HG03442 (cell line): ENCODE results near the gene MACROD2.
A peak's percentile ranks its signal among the peaks of the same experiment; 100 is the strongest.

ENCODE experiments used
- ATAC-seq: cut with Tn5 transposase; IDR thresholded peaks from one replicate; pipeline ENCODE4 v1.9.1; 2021; ENCODE audit warnings: mild to moderate bottlenecking, moderate library complexity; ENCODE audit not compliant: unreplicated experiment

Gene MACROD2

GRCh38 chr20:14727485-14728150, 732.3 kb downstream of the MACROD2 start:
- no peak for ATAC-seq

- no peak for ATAC-seq
Measured at GRCh38 chr20:14729390-14729789, 734.1 kb downstream of the MACROD2 start.

GRCh38 chr20:14732343-14732742, 737.0 kb downstream of the MACROD2 start:
- no peak for ATAC-seq

- ATAC-seq, result no peak
Measured at GRCh38 chr20:14732996-14733395, 737.7 kb downstream of the MACROD2 start.

GRCh38 chr20:14740380-14740779, 745.1 kb downstream of the MACROD2 start:
- ATAC-seq, result no peak

- ATAC-seq, result no peak
Measured at GRCh38 chr20:14741616-14742015, 746.3 kb downstream of the MACROD2 start.

GRCh38 chr20:14744723-14745122, 749.4 kb downstream of the MACROD2 start:
- peak; percentile 81 for ATAC-seq

GRCh38 chr20:14745830-14746229, 750.5 kb downstream of the MACROD2 start:
- ATAC-seq, result no peak

- ATAC-seq, result no peak
Measured at GRCh38 chr20:14751191-14751590, 755.9 kb downstream of the MACROD2 start.

GRCh38 chr20:14757728-14758127, 762.4 kb downstream of the MACROD2 start:
- ATAC-seq, result no peak

GRCh38 chr20:14758356-14758755, 763.0 kb downstream of the MACROD2 start:
- ATAC-seq, result no peak

- no peak for ATAC-seq
Measured at GRCh38 chr20:14759979-14760378, 764.7 kb downstream of the MACROD2 start.

- no peak for ATAC-seq
Measured at GRCh38 chr20:14761903-14762302, 766.6 kb downstream of the MACROD2 start.

- no peak for ATAC-seq
Measured at GRCh38 chr20:14764511-14765369, 769.4 kb downstream of the MACROD2 start.

- ATAC-seq, result no peak
Measured at GRCh38 chr20:14765370-14765701, 770.0 kb downstream of the MACROD2 start.

GRCh38 chr20:14773486-14773885, 778.2 kb downstream of the MACROD2 start:
- no peak for ATAC-seq

- no peak for ATAC-seq
Measured at GRCh38 chr20:14775778-14776177, 780.5 kb downstream of the MACROD2 start.

GRCh38 chr20:14777591-14777990, 782.3 kb downstream of the MACROD2 start:
- ATAC-seq, result no peak

GRCh38 chr20:14778096-14778495, 782.8 kb downstream of the MACROD2 start:
- no peak for ATAC-seq

- ATAC-seq, result no peak
Measured at GRCh38 chr20:14778875-14779274, 783.6 kb downstream of the MACROD2 start.

GRCh38 chr20:14780508-14780907, 785.2 kb downstream of the MACROD2 start:
- ATAC-seq, result no peak

- no peak for ATAC-seq
Measured at GRCh38 chr20:14782731-14783130, 787.4 kb downstream of the MACROD2 start.
